Hematopoietic multipotent progenitor cell (in vitro differentiated cells): Measurements from ENCODE around the gene BUD13. TPM values are rescaled to one million over a fixed set of nuclear protein-coding genes. Genes with fewer than 3 reads are reported as not detected.

Source experiments
- DNase-seq, 3 donors: peaks; one replicate each; pipeline ENCODE4 v3.0.0-alpha.2; 2011 to 2015; ENCODE audit warnings: low read depth in 2 of 3, low spot score in 2 of 3
- total RNA-seq: library from RNA; depleted of rRNA; stranded (reverse); fragments of >200 nt; gene quantifications from one replicate; pipeline ENCODE4 v1.2.3, GENCODE V29; 2012

Gene BUD13
- total RNA-seq, 1 donor: 12.1 TPM

GRCh38 chr11:116792869-116793771 lies 20.3 kb upstream of the BUD13 start:
- no peak for DNase-seq

GRCh38 chr11:116792144-116792868 lies 19.5 kb upstream of the BUD13 start:
- no peak for DNase-seq

GRCh38 chr11:116791813-116792143 lies 19.0 kb upstream of the BUD13 start, which contains the start of gene APOA5:
TSS of gene APOA5 (minus strand) at chr11:116791879. CDS start at chr11:116791860, 19 bp downstream.
- DNase-seq: no peak

- DNase-seq: peak; percentile 54 to 70 (median 59)
These were observed 18.4 kb upstream of the BUD13 start for GRCh38 chr11:116791002-116791812.

- DNase-seq: no peak
These were observed 17.6 kb upstream of the BUD13 start for GRCh38 chr11:116790167-116791001.

- DNase-seq: no peak
These were observed 16.2 kb upstream of the BUD13 start for GRCh38 chr11:116788975-116789374.

- DNase-seq: no peak
These were observed 15.7 kb upstream of the BUD13 start for GRCh38 chr11:116788534-116788933.

GRCh38 chr11:116787786-116788486 lies 15.1 kb upstream of the BUD13 start, which contains the start of gene ZPR1:
TSS of gene ZPR1 (minus strand) at chr11:116788023. CDS start at chr11:116787990, 33 bp downstream.
- DNase-seq: peak; percentile 65 to 85 (median 79)

- DNase-seq: peak in 1 of 3 donors; percentile 4
These were observed 14.6 kb upstream of the BUD13 start for GRCh38 chr11:116787436-116787785.

- no peak for DNase-seq
These were observed 14.2 kb upstream of the BUD13 start for GRCh38 chr11:116786966-116787365.

GRCh38 chr11:116786326-116786725 lies 13.5 kb upstream of the BUD13 start:
- DNase-seq: no peak

- DNase-seq: no peak
These were observed 9.9 kb upstream of the BUD13 start for GRCh38 chr11:116782728-116783127.

GRCh38 chr11:116778556-116778955 lies 5.8 kb upstream of the BUD13 start:
- DNase-seq: no peak

- DNase-seq: no peak
These were observed 4.3 kb upstream of the BUD13 start for GRCh38 chr11:116777056-116777455.

- no peak for DNase-seq
These were observed 3.8 kb upstream of the BUD13 start for GRCh38 chr11:116776522-116776984.

- no peak for DNase-seq
These were observed 3.2 kb upstream of the BUD13 start for GRCh38 chr11:116775975-116776374.

GRCh38 chr11:116774661-116775060 lies 1.9 kb upstream of the BUD13 start:
- no peak for DNase-seq

- peak in 1 of 3 donors; percentile 15 for DNase-seq
These were observed 663 bp upstream of the BUD13 start for GRCh38 chr11:116773203-116774097.
